ENCODE data around the gene NGB.

NGB gene

GRCh38 chr14:77240336-77240915, 30.6 kb downstream of the NGB start:
- H3K9me3 ChIP-seq (ENCODE audit: insufficient read depth, low read depth, low read length) = no peaks in the 10 kb centered on the region
- TF ChIP-seq EZH2phosphoT487 (IDR thresholded peaks at IDR 0.05; ENCODE audit: borderline replicate concordance) = no peak
- TF ChIP-seq, protein P1, sequence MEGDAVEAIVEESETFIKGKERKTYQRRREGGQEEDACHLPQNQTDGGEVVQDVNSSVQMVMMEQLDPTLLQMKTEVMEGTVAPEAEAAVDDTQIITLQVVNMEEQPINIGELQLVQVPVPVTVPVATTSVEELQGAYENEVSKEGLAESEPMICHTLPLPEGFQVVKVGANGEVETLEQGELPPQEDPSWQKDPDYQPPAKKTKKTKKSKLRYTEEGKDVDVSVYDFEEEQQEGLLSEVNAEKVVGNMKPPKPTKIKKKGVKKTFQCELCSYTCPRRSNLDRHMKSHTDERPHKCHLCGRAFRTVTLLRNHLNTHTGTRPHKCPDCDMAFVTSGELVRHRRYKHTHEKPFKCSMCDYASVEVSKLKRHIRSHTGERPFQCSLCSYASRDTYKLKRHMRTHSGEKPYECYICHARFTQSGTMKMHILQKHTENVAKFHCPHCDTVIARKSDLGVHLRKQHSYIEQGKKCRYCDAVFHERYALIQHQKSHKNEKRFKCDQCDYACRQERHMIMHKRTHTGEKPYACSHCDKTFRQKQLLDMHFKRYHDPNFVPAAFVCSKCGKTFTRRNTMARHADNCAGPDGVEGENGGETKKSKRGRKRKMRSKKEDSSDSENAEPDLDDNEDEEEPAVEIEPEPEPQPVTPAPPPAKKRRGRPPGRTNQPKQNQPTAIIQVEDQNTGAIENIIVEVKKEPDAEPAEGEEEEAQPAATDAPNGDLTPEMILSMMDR (conservative IDR thresholded peaks at IDR 0.05; ENCODE audit: low read length) = no peak
- no peak overlapping the region for H3K4me2 ChIP-seq (ENCODE audit: low read depth, low read length, poor library complexity, severe bottlenecking)
- H3K36me3 ChIP-seq (ENCODE audit: insufficient read depth, low read length) = no peaks in the 10 kb centered on the region
- H3K9me2 ChIP-seq (replicated peaks; ENCODE audit: low read depth, low read length) = no peaks in the 10 kb centered on the region
- no peaks in the 10 kb centered on the region for H3F3A ChIP-seq (ENCODE audit: low read depth)
- no peak overlapping the region for H3K9ac ChIP-seq (ENCODE audit: low read depth, low read length, poor library complexity, severe bottlenecking)
- H4K20me1 ChIP-seq (ENCODE audit: insufficient read depth, low read length, poor library complexity, severe bottlenecking) = no peaks in the 10 kb centered on the region
- no peaks in the 10 kb centered on the region for H3K27me3 ChIP-seq (ENCODE audit: insufficient read depth, low read length, poor library complexity, severe bottlenecking)
- H2AFZ ChIP-seq (ENCODE audit: low read length) = no peak overlapping the region
- H3K4me1 ChIP-seq (ENCODE audit: insufficient read depth, low read length, poor library complexity, severe bottlenecking) = no peaks in the 10 kb centered on the region
- H3K79me2 ChIP-seq (ENCODE audit: insufficient read depth, low read length) = no peaks in the 10 kb centered on the region
- no peak overlapping the region for H3K4me3 ChIP-seq (ENCODE audit: low read length, poor library complexity, severe bottlenecking)

- no peaks in the 10 kb centered on the region for H3K36me3 ChIP-seq (ENCODE audit: insufficient read depth, low read length)
- no peak overlapping the region for H3K4me2 ChIP-seq (ENCODE audit: low read depth, low read length, poor library complexity, severe bottlenecking)
- H4K20me1 ChIP-seq (ENCODE audit: insufficient read depth, low read length, poor library complexity, severe bottlenecking) = no peaks in the 10 kb centered on the region
- H3K9me3 ChIP-seq (ENCODE audit: insufficient read depth, low read depth, low read length) = no peaks in the 10 kb centered on the region
- H3K4me3 ChIP-seq (ENCODE audit: low read length, poor library complexity, severe bottlenecking) = no peak overlapping the region
- no peaks in the 10 kb centered on the region for H3K27me3 ChIP-seq (ENCODE audit: insufficient read depth, low read length, poor library complexity, severe bottlenecking)
- H3K9me2 ChIP-seq (replicated peaks; ENCODE audit: low read depth, low read length) = no peaks in the 10 kb centered on the region
- no peaks in the 10 kb centered on the region for H3F3A ChIP-seq (ENCODE audit: low read depth)
- H2AFZ ChIP-seq (ENCODE audit: low read length) = no peak overlapping the region
- no peak overlapping the region for H3K9ac ChIP-seq (ENCODE audit: low read depth, low read length, poor library complexity, severe bottlenecking)
- no peak for TF ChIP-seq EZH2phosphoT487 (IDR thresholded peaks at IDR 0.05; ENCODE audit: borderline replicate concordance)
- TF ChIP-seq, protein P1 (conservative IDR thresholded peaks at IDR 0.05; ENCODE audit: low read length) = no peak
- H3K4me1 ChIP-seq (ENCODE audit: insufficient read depth, low read length, poor library complexity, severe bottlenecking) = no peaks in the 10 kb centered on the region
- H3K79me2 ChIP-seq (ENCODE audit: insufficient read depth, low read length) = no peaks in the 10 kb centered on the region
Observed at GRCh38 chr14:77239412-77239811, 31.6 kb downstream of the NGB start.

DNA sequence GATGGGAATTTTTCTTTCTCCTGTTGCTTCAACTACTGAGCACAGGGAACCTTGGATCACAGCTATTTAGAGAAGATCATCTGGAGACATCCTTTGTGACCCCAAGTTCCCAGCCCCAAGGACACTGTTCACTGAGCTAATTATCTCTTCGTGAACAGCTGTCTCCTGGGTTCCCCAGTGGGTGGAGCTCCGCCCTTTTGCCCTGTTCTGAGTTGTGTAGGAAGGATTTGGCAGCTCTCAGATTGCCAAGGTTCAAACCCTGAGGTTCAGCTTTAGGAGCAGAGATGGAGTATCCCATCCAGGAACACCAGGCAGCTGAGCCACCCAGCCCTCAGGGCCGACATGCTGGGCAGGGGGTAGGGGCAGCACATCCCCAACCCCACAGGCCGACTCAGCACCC, 32.0 kb downstream of the NGB start:
- Histone ChIP-seq H3K9me2 (replicated peaks; ENCODE audit: low read depth, low read length) (no peaks in the 10 kb centered on the region), H3K36me3 (ENCODE audit: insufficient read depth, low read length) (no peaks in the 10 kb centered on the region), H4K20me1 (ENCODE audit: insufficient read depth, low read length, poor library complexity, severe bottlenecking) (no peaks in the 10 kb centered on the region), H3K4me2 (ENCODE audit: low read depth, low read length, poor library complexity, severe bottlenecking) (no peak overlapping the region), H3K9me3 (ENCODE audit: insufficient read depth, low read depth, low read length) (no peaks in the 10 kb centered on the region), H3K27me3 (ENCODE audit: insufficient read depth, low read length, poor library complexity, severe bottlenecking) (no peaks in the 10 kb centered on the region), H3F3A (ENCODE audit: low read depth) (no peaks in the 10 kb centered on the region), H3K4me1 (ENCODE audit: insufficient read depth, low read length, poor library complexity, severe bottlenecking) (no peaks in the 10 kb centered on the region), H3K79me2 (ENCODE audit: insufficient read depth, low read length) (no peaks in the 10 kb centered on the region), H3K9ac (ENCODE audit: low read depth, low read length, poor library complexity, severe bottlenecking) (no peak overlapping the region), H3K4me3 (ENCODE audit: low read length, poor library complexity, severe bottlenecking) (no peak overlapping the region), H2AFZ (ENCODE audit: low read length) (no peak overlapping the region)
- no peak for TF ChIP-seq EZH2phosphoT487 (IDR thresholded peaks at IDR 0.05; ENCODE audit: borderline replicate concordance)
- TF ChIP-seq, protein P1 (conservative IDR thresholded peaks at IDR 0.05; ENCODE audit: low read length) = no peak

All from Loucy (cell line).